OCI-M1 (cell line): ENCODE measurements around the gene ATP1B3.
A peak's percentile ranks its signal among the peaks of the same experiment; 100 is the strongest.
"Not testable (repeated sequence)": the region's sequence is repeated elsewhere in the genome, so short reads cannot be mapped to it uniquely, and the experiment has no call there.

Source experiments
- DNase-seq: peaks from one replicate; lab custom pipeline; 2025; lab: John Stamatoyannopoulos, UW

The ATP1B3 gene

DNA sequence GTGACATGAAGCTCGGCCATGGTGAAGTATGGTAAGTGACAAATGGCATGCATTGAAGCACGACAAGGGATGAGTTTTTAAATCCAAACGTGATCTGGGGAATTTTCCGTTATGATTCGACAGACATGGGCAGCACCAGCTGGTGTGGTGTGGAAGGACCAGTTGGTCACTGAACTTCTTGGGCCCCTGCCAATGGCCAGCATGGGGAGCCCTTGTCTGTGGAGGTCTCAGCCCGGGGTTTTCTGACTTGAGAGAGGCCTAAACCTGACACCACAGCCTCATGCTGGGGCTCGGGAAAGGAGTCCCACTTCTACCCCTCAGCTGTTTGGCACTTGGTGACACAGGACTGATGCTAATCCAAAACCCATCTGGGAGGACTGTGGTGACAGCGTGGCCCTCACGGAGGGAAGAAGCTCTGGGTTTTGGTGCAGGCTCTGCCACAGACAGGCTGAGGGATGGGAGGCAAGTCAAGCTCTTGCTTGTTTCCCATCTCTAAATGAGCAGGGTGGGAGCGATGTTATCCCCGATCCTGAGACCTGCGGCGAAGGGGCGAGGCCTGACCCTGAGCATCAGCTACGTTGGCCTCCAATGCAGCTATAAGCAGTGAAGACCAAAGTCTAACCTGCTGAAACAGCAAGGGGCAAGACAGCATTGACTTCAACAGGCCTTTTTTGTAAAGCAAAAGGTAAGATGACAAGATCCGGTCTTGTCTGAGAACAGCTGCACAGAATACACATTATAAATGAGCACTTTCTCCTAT, 69.5 kb downstream of the ATP1B3 start:
- DNase-seq = no peak

DNA sequence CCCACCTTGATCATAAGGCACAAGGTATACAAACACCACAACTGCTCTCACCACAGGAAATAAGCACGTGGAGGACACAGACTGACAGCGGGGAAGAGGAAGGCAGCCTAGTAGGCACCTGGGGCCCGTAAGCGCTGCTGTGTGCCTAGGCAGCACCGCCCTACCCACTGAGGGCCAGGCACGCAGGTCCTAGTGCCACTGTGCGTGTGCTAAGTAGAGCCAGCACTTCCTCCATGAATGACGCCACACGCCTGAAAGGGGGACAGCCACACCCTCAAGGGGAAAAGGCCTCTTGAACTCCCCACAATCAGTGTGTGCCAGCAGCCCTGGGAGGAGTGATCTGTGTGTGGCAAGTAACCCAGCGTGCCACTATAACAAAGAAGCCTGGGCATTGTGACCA, 73.0 kb downstream of the ATP1B3 start:
- DNase-seq = no peak

DNA sequence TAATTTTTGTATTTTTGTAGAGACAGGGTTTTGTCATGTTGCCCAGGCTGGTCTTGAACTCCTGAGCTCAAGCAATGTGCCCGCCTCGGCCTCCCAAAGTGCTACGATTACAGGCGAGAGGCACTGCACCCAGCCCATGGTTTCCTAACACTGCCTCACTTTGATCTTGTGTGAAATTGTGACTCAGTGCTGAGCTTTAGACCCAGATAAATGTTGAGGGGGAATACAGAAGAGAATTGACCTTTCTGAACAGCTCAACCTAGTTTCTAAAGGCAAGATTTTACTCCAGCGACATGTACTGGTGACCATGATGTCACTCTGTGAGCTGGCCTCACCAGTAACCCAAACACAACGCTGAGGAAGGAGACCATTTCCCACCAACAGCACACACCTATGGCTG, 73.5 kb downstream of the ATP1B3 start:
- DNase-seq = no peak

DNA sequence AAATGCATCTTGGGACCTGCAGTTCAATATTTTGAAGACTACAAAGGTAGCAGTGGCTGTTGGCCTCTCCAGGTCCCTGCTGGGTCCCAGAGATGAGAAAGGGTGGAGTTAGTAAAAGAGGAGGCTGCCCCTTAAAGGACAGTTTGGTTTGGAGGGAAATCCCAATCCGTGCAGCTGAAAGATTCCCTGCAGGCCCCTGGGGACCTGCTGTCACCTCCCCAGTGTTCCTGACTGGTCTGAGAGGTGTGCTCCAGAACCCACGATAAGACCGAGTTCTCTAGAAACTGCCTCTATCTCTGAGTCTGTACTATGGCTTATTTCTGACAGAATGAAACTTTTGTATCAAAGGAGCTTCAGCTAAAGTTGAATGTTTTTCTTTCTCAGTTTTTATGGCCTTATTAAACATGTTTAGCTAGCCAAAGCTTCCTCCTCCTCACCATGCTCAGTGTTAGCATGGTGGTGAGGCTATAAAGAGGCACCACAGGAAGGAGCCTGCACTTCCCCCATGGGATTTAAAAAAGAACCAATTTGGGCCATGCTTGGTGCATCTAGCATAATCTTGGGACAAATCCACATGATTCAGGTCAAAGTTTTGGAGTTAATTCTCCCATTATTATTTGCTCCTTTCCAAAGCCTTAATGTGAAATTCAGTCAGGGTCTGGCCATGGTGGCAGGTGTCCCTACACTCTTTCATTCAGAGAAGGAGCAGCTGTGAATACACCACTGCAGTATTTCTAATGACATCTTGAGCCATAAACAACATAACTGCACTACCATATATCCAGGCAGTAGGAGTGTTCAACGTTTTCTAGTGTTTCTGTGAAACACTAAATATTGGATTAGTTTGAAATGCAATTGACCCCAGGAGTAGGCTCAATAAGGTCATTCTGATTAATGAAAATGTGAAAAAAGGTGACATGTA, 74.4 kb downstream of the ATP1B3 start:
- DNase-seq = no peak

DNA sequence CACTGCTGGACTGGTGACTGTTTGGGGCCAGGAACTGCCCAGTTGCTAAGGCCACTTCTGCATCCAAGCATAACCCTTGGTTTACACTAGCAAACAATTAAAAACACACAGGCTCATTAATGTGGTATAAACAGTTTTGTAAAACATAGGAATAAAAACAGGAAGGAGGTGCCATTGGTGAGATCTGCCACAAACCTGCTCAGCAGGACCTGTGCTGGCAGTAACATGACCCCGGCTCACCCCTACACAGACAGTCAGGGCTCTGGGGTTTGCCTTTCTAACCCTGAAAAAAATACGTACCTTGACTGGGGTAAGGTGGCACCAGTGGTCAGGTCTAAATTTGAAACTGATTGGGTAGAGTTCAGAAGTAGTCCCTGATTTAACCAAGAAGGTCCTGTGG, 76.2 kb downstream of the ATP1B3 start:
- no peak for DNase-seq

DNA sequence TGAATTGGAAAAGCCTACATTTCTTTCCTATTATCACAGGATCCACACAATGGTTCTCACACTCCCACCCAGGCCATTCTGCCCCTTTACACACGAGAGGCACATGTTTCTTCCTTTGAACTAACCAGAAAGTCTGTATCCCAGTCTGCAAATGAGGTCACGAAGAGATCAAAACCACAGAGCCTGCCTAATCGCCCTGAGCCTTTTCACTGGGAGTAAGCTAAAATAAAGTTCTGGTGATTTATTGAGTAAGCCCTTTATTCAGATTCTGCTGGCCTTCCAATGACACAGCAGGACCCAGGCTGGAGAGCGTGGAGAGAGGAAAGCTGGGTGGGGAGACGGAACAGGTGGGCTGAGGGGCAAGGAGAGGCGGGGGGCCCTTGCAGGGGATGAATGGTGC, 78.7 kb downstream of the ATP1B3 start:
- peak; percentile 21 for DNase-seq

DNA sequence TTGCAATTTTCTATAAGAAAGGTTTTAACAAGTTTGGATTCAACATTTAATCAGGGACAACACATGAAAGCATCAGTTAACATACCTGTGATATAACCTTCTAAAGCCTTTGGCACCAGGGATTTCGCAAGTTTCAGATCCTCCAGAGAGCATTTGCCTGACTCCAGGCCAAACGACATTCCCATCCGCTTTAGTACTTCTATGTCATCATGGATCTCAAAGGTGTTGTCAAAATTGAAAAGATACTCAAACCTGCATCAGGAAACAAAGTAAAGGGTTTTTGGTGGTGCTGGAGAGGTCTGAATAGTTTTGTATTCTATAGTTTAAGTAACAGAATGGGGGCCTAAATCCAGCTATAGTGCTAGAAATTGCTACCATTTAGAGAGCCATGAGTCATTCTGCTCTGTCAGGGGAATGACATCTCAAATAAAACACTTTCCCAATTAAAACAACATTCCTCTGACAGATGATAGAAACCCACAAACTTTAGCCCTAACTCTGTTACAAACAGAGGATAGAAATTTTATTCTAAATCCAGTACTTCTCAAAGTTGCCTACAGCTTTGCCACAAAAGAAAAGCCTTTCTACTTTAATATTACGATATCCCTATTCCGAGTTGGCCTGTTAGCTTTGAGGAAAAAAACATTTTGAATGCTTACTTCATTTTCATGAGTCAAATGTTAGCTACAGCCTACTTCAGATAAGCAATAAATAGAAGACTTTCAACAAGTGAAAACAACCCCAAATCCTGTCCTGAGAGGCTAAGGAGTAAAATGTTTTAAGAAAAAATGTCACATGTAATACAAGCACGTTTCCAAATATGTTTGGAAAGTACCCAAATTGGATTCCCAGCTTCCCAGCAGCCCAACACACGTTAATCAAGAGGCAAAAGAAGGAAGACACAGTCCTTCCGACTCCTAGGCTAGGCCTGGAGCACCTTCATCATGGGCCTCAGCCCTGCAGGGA, 83.4 kb downstream of the ATP1B3 start:
- no peak for DNase-seq

DNA sequence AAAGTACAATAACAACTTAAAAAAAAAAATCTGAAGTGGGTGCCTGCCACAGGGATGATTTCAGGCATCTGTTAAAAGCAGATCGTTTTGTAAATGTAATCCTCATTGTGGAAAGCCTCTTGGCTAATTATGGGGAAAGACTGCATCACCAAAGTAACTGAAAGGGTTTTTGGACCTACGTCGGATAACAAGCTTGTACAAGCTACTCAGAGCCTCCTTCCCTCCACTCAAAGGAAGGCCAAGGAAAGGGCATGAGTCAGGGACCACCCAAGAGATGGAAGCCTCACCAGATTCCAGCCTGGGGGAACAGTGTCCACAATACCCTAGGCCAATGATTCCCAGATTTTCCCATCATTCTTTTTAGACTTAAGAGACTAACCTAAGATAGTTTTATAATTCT, 84.3 kb downstream of the ATP1B3 start:
- DNase-seq = no peak

DNA sequence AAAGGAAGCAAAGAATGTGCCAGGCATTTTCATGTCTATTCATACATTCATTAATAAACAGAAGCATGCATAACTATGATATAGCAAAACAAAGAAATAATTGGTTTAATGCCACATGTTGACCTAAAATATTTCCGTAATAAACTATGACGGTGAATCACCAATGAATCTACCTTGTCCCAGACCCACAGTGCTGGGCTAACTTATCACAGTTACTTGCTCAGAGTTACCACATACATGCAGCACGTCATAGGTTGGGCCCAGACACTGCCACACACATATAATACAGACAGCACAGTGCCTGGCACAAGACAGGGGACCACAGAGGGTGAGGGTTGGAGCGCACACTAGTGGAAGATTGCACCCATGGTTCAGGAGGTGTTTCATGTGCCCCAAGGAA, 86.9 kb downstream of the ATP1B3 start:
- no peak for DNase-seq

DNA sequence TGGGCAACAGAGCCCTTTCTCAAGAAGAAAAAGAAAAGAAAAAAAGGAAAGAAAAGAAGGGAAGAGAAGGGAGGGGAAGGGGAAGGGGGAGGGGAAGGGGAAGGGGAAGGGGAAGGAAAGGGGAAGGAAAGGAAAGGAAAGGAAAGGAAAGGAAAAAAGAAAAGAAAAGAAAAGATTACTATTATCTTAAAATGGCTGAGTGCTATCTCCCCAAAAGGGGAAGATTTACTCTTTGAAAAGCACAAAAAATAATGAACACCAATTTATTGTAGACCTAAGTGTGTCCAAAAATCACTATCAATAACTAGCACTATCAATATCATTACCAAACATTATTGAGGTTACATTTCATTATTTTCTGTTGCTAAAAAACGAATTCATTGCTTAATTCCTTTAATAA, 89.0 kb downstream of the ATP1B3 start:
- no peak for DNase-seq

DNA sequence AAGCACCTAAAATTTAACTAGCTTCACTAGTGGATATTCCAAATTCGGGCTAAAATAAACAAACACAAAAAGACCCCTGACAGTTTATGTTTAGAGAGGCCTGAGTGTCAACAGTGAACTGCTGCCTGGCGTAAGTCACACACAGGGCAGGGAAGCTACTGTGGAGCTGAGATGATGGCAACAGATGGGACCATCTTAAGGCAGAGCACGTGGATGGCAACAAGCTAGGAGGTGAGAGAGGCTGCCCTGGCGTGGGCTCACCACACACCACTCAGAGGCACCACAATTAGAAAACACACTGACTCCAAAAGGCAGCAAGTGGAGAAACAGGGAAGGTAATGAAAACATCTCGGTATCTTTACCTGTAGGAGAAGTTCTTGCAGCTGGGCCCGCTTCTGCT, 93.3 kb downstream of the ATP1B3 start:
- no peak for DNase-seq

DNA sequence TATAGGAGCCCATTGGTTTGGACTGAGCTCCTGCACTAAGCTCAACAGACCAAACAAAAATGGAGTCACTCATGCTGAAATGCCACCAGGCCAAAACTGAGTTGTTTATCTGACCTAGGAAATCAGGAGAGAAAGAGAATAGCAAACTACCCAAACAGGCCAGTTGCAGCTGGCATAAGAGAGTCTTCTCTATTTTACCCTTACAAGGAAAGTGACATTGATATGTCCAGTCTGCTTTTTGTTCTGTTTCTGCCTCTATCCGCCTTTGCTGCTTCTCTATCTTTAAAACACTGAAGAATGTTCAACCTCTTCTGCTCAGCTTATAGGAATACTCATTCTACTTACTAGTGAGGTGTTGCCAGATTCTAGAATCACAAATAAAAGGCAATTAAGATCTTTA, 95.1 kb downstream of the ATP1B3 start:
- DNase-seq = no peak

DNA sequence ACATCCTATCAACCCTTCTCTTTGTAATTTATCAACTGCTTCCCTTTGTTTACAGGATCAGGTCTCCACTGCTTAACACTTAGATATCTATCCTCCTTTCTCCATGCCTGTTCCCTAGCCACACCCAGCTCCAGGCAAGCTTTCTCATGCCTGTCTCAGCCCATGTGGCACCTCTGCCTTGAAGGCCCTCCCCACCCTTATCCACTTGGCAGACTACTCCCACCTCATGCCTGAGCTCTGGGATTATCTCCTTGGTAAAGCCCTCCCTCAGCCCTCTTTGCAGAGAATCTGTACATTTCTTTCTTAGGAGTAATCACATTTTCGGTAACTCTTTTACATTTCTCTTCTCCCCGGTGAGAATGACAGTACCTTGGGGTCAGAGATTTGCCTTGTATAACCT, 96.0 kb downstream of the ATP1B3 start:
- no peak for DNase-seq

DNA sequence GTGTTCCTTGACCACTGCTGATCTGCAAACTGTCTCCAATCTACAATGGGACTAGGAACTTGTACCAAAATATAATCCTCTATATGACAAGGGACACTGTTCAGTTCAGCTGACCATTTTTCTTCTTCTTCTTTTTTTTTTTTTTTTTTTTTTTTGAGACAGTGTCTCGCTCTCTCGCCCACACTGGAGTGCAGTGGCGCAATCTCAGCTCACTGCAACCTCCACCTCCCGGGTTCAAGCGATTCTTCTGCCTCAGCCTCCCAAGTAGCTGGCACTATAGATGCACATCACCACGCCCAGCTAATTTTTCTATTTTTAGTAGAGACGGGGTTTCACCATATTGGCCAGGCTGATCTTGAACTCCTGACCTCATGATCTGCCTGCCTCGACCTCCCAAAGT, 98.3 kb downstream of the ATP1B3 start:
- DNase-seq = not testable (repeated sequence)
